CD4-positive, alpha-beta T cell (primary cell): ENCODE data around the gene PYHIN1. TPM values are rescaled to one million over a fixed set of nuclear protein-coding genes. Genes with fewer than 3 reads are reported as not detected.

Experiments used
- ATAC-seq: fragments of 200-7000 bp; cut with Tn5 transposase; one replicate; pipeline ENCODE4 v1.10.0; 2022; ENCODE audit warnings: mild to moderate bottlenecking; ENCODE audit not compliant: poor library complexity
- CTCF ChIA-PET: fragments of 350-600 bp; sonication (Branson Sonifier 250); formaldehyde crosslinking; loops from one replicate; lab custom pipeline; 2021; ENCODE audit warnings: antibody characterized with exemption, inconsistent platforms; lab: Charles Lee
- POLR2A ChIA-PET: fragments of 350-600 bp; sonication (Branson Sonifier 250); formaldehyde crosslinking; loops from one replicate; lab custom pipeline; 2021; ENCODE audit warnings: antibody characterized with exemption, inconsistent platforms; lab: Charles Lee
- DNase-seq, 14 experiments: peaks; one replicate each; pipeline ENCODE4 v3.0.0-alpha.2; 2013 to 2020; ENCODE audit warnings: mixed read lengths in 2 of 14
- H3K27ac ChIP-seq, 2 donors: one replicate each; pipeline versions ENCODE4 v1.5.1 to v1.7.0; 2013; ENCODE audit warnings: low read length in 2 of 2, low read depth in 1 of 2, mild to moderate bottlenecking in 1 of 2
- H3K27me3 ChIP-seq, 2 experiments: 1 replicate in 1 of 2; 2 replicates in 1 of 2; pipeline versions ENCODE4 v1.6.1 to v1.7.0; 2013; ENCODE audit warnings: low read length in 2 of 2, control low read depth in 1 of 2, mild to moderate bottlenecking in 1 of 2, moderate library complexity in 1 of 2; ENCODE audit not compliant: insufficient read depth in 2 of 2, control insufficient read depth in 1 of 2
- H3K36me3 ChIP-seq: one replicate; pipeline ENCODE4 v1.6.1; 2013; ENCODE audit warnings: low read length, control low read depth; ENCODE audit not compliant: insufficient read depth
- H3K4me1 ChIP-seq: one replicate; pipeline ENCODE4 v1.6.1; 2013; ENCODE audit warnings: low read length, control low read depth; ENCODE audit not compliant: insufficient read depth
- H3K4me3 ChIP-seq: one replicate; pipeline ENCODE4 v1.5.1; 2013; ENCODE audit warnings: mild to moderate bottlenecking, low read length, moderate library complexity
- H3K9me3 ChIP-seq, 2 experiments: 1 replicate in 1 of 2; 2 replicates in 1 of 2; pipeline versions ENCODE4 v1.6.1 to v1.7.0; 2013; ENCODE audit warnings: low read length in 2 of 2, mild to moderate bottlenecking in 2 of 2, control low read depth in 1 of 2, moderate library complexity in 1 of 2; ENCODE audit not compliant: control insufficient read depth in 1 of 2, insufficient read depth in 1 of 2
- H3K27ac Mint-ChIP-seq: one replicate; pipeline ENCODE4 v1.8.0; 2020; ENCODE audit warnings: mixed read lengths
- H3K27me3 Mint-ChIP-seq: one replicate; pipeline ENCODE4 v1.8.0; 2021; ENCODE audit warnings: mixed read lengths
- H3K36me3 Mint-ChIP-seq: one replicate; pipeline ENCODE4 v1.8.0; 2021; ENCODE audit warnings: low read depth, mixed read lengths
- H3K4me1 Mint-ChIP-seq: one replicate; pipeline ENCODE4 v1.8.0; 2021; ENCODE audit warnings: low read depth, mixed read lengths
- H3K4me3 Mint-ChIP-seq: one replicate; pipeline ENCODE4 v1.8.0; 2020; ENCODE audit warnings: mild to moderate bottlenecking, mixed read lengths
- H3K9me3 Mint-ChIP-seq: one replicate; pipeline ENCODE4 v1.8.0; 2020; ENCODE audit warnings: mixed read lengths
- CTCF ChIP-seq: fragments of 200-600 bp; IDR thresholded peaks from one replicate; pipeline ENCODE4 v1.8.0; 2022; ENCODE audit warnings: antibody characterized with exemption, mild to moderate bottlenecking
- intact Hi-C, 2 experiments: fragments of 100-400 bp; cut with DNase I in 1 of 2; cut with micrococcal nuclease in 1 of 2; formaldehyde crosslinking; loops; one replicate each; pipeline versions ENCODE4 v1.15.1 to v1.9.0; 2023 to 2025; cut with DNase I, micrococcal nuclease
- total RNA-seq, 174 experiments: library from RNA in 2 of 174; stranded (reverse) in 2 of 174; gene quantifications; one replicate each; pipeline ENCODE4 v1.2.3 and lab custom pipeline; 2021 to 2026

PYHIN1 gene
- total RNA-seq, 2 experiments from 2014 or later, result 15.2 to 16.2 TPM

- intact Hi-C loops, result no loop called here
- Mint-ChIP-seq H3K27ac (peak overlapping the region; percentile 7), H3K4me1 (peaks cover 12% of the 10 kb centered on the region), H3K9me3 (no peaks in the 10 kb centered on the region), H3K36me3 (peaks cover 53% of the 10 kb centered on the region), H3K4me3 (no peak overlapping the region), H3K27me3 (peaks cover 3% of the 10 kb centered on the region)
- Histone ChIP-seq H3K36me3 (peaks cover 61% of the 10 kb centered on the region), H3K9me3 (no peaks in the 10 kb centered on the region), H3K4me1 (peaks cover 11% of the 10 kb centered on the region), H3K4me3 (no peak overlapping the region), H3K27ac (no peak overlapping the region), H3K27me3 (no peaks in the 10 kb centered on the region)
- ATAC-seq (no peak), DNase-seq (no peak)
- CTCF ChIA-PET, result no interaction called here
- TF ChIP-seq CTCF, result no peak
- POLR2A ChIA-PET, result no interaction called here
Observed at GRCh38 chr1:158939180-158939579, 7.8 kb downstream of the PYHIN1 start.

- Mint-ChIP-seq H3K27me3 (peaks cover 3% of the 10 kb centered on the region), H3K4me3 (no peak overlapping the region), H3K36me3 (peaks cover 73% of the 10 kb centered on the region), H3K4me1 (no peaks in the 10 kb centered on the region), H3K27ac (no peak overlapping the region), H3K9me3 (no peaks in the 10 kb centered on the region)
- Histone ChIP-seq H3K9me3 (no peaks in the 10 kb centered on the region), H3K4me3 (no peak overlapping the region), H3K4me1 (no peaks in the 10 kb centered on the region), H3K27ac (no peak overlapping the region), H3K36me3 (peaks cover 83% of the 10 kb centered on the region), H3K27me3 (no peaks in the 10 kb centered on the region)
- TF ChIP-seq CTCF, result no peak
- ATAC-seq (no peak), DNase-seq (no peak)
- ChIA-PET POLR2A (no interaction called here), CTCF (no interaction called here)
- intact Hi-C loops, result no loop called here
Observed at GRCh38 chr1:158941317-158941716, 10.0 kb downstream of the PYHIN1 start.

GRCh38 chr1:158942490-158942889 is 11.1 kb downstream of the PYHIN1 start:
- no peak overlapping the region for H3K4me3 Mint-ChIP-seq
- Histone ChIP-seq H3K4me1 (no peaks in the 10 kb centered on the region), H3K27me3 (no peaks in the 10 kb centered on the region), H3K9me3 (no peaks in the 10 kb centered on the region), H3K27ac (no peak overlapping the region), H3K36me3 (peaks cover 85% of the 10 kb centered on the region), H3K4me3 (no peak overlapping the region)
- peaks cover 77% of the 10 kb centered on the region for H3K36me3 Mint-ChIP-seq
- H3K9me3 Mint-ChIP-seq, result no peaks in the 10 kb centered on the region
- TF ChIP-seq CTCF, result no peak
- intact Hi-C loops, result no loop called here
- H3K27ac Mint-ChIP-seq, result no peak overlapping the region
- H3K27me3 Mint-ChIP-seq, result peaks cover 3% of the 10 kb centered on the region
- no peak for DNase-seq
- no peaks in the 10 kb centered on the region for H3K4me1 Mint-ChIP-seq
- no peak for ATAC-seq
- ChIA-PET POLR2A (no interaction called here), CTCF (no interaction called here)
